ENCODE results near the gene SYDE1.

SYDE1 gene

DNA sequence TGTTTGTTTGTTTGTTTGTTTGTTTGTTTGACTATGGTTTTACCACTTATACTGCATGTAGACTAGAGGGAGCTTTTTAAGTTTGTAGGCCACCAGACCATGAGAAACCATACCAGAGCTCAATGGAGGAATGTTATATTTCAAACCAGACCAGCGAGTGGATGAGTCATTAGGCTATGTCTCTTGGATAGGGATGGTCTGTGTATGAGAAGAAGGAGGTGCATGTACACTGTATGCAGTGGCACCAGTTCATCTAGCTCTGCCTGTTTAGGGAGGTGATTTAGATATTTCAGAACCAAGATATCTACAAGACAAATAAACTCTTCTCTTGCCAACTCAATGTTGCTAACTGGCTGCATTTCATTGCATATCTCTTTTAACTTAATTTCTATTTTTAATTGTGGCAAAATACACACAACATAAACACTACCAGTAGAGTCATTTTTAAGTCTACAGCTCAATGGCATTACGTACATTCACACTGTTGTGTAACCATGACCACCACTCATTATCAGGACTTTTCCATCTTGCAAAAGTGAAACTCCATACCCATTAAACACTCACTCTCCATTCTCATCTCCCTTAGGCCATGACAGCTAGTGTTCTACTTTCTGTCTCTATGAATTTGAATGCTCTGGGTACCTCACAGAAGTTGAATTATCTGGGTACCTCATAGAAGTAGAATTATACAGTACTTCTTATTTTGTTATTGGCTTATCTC, 29.2 kb downstream of the SYDE1 start:
- H3K9ac ChIP-seq (ENCODE audit: low read depth, low read length, poor library complexity, severe bottlenecking): no peak overlapping the region
- H4K20me1 ChIP-seq (ENCODE audit: insufficient read depth, low read length, poor library complexity, severe bottlenecking): no peaks in the 10 kb centered on the region
- no peaks in the 10 kb centered on the region for H3F3A ChIP-seq (ENCODE audit: low read depth)
- no peak overlapping the region for H2AFZ ChIP-seq (ENCODE audit: low read length)
- H3K4me2 ChIP-seq (ENCODE audit: low read depth, low read length, poor library complexity, severe bottlenecking): no peak overlapping the region
- no peaks in the 10 kb centered on the region for H3K27me3 ChIP-seq (ENCODE audit: insufficient read depth, low read length, poor library complexity, severe bottlenecking)
- H3K9me3 ChIP-seq (ENCODE audit: insufficient read depth, low read depth, low read length): no peaks in the 10 kb centered on the region
- no peaks in the 10 kb centered on the region for H3K9me2 ChIP-seq (replicated peaks; ENCODE audit: low read depth, low read length)
- H3K79me2 ChIP-seq (ENCODE audit: insufficient read depth, low read length): no peaks in the 10 kb centered on the region
- no peaks in the 10 kb centered on the region for H3K36me3 ChIP-seq (ENCODE audit: insufficient read depth, low read length)
- no peaks in the 10 kb centered on the region for H3K4me1 ChIP-seq (ENCODE audit: insufficient read depth, low read length, poor library complexity, severe bottlenecking)
- no peak overlapping the region for H3K4me3 ChIP-seq (ENCODE audit: low read length, poor library complexity, severe bottlenecking)
- TF ChIP-seq EZH2phosphoT487 (IDR thresholded peaks at IDR 0.05; ENCODE audit: borderline replicate concordance): no peak
- TF ChIP-seq, protein P1, sequence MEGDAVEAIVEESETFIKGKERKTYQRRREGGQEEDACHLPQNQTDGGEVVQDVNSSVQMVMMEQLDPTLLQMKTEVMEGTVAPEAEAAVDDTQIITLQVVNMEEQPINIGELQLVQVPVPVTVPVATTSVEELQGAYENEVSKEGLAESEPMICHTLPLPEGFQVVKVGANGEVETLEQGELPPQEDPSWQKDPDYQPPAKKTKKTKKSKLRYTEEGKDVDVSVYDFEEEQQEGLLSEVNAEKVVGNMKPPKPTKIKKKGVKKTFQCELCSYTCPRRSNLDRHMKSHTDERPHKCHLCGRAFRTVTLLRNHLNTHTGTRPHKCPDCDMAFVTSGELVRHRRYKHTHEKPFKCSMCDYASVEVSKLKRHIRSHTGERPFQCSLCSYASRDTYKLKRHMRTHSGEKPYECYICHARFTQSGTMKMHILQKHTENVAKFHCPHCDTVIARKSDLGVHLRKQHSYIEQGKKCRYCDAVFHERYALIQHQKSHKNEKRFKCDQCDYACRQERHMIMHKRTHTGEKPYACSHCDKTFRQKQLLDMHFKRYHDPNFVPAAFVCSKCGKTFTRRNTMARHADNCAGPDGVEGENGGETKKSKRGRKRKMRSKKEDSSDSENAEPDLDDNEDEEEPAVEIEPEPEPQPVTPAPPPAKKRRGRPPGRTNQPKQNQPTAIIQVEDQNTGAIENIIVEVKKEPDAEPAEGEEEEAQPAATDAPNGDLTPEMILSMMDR (conservative IDR thresholded peaks at IDR 0.05; ENCODE audit: low read length): no peak

DNA sequence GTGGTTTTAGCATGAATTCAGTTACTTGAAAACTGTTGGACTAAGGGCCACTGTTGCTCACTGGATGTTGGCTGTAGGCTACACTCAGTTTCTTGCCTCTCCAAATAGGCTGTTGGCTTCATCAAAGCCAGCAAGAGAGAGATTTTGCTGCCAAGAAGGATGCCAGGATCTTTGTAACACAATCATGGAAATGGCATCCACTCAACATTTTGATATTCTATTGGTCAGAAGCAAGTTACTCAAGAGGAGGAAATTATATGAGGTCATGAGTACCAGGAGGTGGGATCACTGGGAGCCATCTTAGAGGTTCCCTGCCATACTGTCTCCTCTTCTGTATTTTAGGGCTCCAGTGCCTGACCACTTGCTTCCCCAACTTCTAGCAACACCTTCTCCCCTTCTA, 30.6 kb downstream of the SYDE1 start:
- TF ChIP-seq EZH2phosphoT487 (IDR thresholded peaks at IDR 0.05; ENCODE audit: borderline replicate concordance): no peak
- TF ChIP-seq, protein P1 (conservative IDR thresholded peaks at IDR 0.05; ENCODE audit: low read length): no peak
- Histone ChIP-seq H3K27me3 (ENCODE audit: insufficient read depth, low read length, poor library complexity, severe bottlenecking) (no peaks in the 10 kb centered on the region), H3K9ac (ENCODE audit: low read depth, low read length, poor library complexity, severe bottlenecking) (no peak overlapping the region), H3K9me2 (replicated peaks; ENCODE audit: low read depth, low read length) (no peaks in the 10 kb centered on the region), H3K4me2 (ENCODE audit: low read depth, low read length, poor library complexity, severe bottlenecking) (no peak overlapping the region), H3K79me2 (ENCODE audit: insufficient read depth, low read length) (no peaks in the 10 kb centered on the region), H3K36me3 (ENCODE audit: insufficient read depth, low read length) (no peaks in the 10 kb centered on the region), H3F3A (ENCODE audit: low read depth) (no peaks in the 10 kb centered on the region), H3K4me1 (ENCODE audit: insufficient read depth, low read length, poor library complexity, severe bottlenecking) (no peaks in the 10 kb centered on the region), H3K9me3 (ENCODE audit: insufficient read depth, low read depth, low read length) (no peaks in the 10 kb centered on the region), H2AFZ (ENCODE audit: low read length) (no peak overlapping the region), H3K4me3 (ENCODE audit: low read length, poor library complexity, severe bottlenecking) (no peak overlapping the region), H4K20me1 (ENCODE audit: insufficient read depth, low read length, poor library complexity, severe bottlenecking) (no peaks in the 10 kb centered on the region)

DNA sequence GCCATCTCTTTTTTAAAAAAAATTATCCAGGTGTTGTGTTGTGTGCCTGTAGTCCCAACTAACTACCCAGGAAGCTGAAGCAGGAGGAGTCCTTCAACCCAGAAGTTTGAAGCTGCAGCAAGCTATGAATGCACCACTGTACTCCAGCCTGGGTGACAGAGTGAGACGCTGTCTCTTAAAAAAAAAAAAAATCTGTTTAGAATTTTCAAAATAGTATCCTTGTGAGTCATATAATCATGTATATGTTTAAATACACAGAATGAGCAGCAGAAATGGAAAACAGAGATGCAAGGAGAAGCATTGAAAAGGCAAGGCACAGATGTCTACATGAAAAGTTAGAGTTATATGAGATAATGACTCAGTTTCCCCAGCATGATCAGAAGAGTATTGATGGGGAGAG, 31.2 kb downstream of the SYDE1 start:
- Histone ChIP-seq H3K4me2 (ENCODE audit: low read depth, low read length, poor library complexity, severe bottlenecking) (no peak overlapping the region), H3K4me1 (ENCODE audit: insufficient read depth, low read length, poor library complexity, severe bottlenecking) (no peaks in the 10 kb centered on the region), H3K27me3 (ENCODE audit: insufficient read depth, low read length, poor library complexity, severe bottlenecking) (no peaks in the 10 kb centered on the region), H4K20me1 (ENCODE audit: insufficient read depth, low read length, poor library complexity, severe bottlenecking) (no peaks in the 10 kb centered on the region), H3K9me2 (replicated peaks; ENCODE audit: low read depth, low read length) (no peaks in the 10 kb centered on the region), H3K4me3 (ENCODE audit: low read length, poor library complexity, severe bottlenecking) (no peak overlapping the region), H2AFZ (ENCODE audit: low read length) (no peak overlapping the region), H3K79me2 (ENCODE audit: insufficient read depth, low read length) (no peaks in the 10 kb centered on the region), H3F3A (ENCODE audit: low read depth) (no peaks in the 10 kb centered on the region), H3K9ac (ENCODE audit: low read depth, low read length, poor library complexity, severe bottlenecking) (no peak overlapping the region), H3K9me3 (ENCODE audit: insufficient read depth, low read depth, low read length) (no peaks in the 10 kb centered on the region), H3K36me3 (ENCODE audit: insufficient read depth, low read length) (no peaks in the 10 kb centered on the region)
- TF ChIP-seq, protein P1 (conservative IDR thresholded peaks at IDR 0.05; ENCODE audit: low read length): no peak
- TF ChIP-seq EZH2phosphoT487 (IDR thresholded peaks at IDR 0.05; ENCODE audit: borderline replicate concordance): no peak

Data from Loucy (cell line).